Nephron (organoid): ENCODE data around the gene NAPA.

Experiments used
- H3K27ac Mint-ChIP-seq, 3 experiments: 2 replicates each; pipeline ENCODE4 v1.8.0; 2020; ENCODE audit warnings: mixed read lengths in 3 of 3, mild to moderate bottlenecking in 2 of 3, moderate library complexity in 1 of 3
- H3K27me3 Mint-ChIP-seq: 2 replicates; pipeline ENCODE4 v1.8.0; 2021; ENCODE audit warnings: low read depth, mild to moderate bottlenecking, moderate library complexity, mixed read lengths
- H3K36me3 Mint-ChIP-seq: 2 replicates; pipeline ENCODE4 v1.8.0; 2020; ENCODE audit warnings: low read depth, mixed read lengths
- H3K4me1 Mint-ChIP-seq: 2 replicates; pipeline ENCODE4 v1.8.0; 2020; ENCODE audit warnings: mixed read lengths
- H3K4me3 Mint-ChIP-seq, 3 experiments: 2 replicates each; pipeline ENCODE4 v1.8.0; 2020; ENCODE audit warnings: mild to moderate bottlenecking in 3 of 3, mixed read lengths in 3 of 3, moderate library complexity in 2 of 3
- H3K9me3 Mint-ChIP-seq: 2 replicates; pipeline ENCODE4 v1.8.0; 2020; ENCODE audit warnings: mixed read lengths
- TF ChIP-seq, protein P1 (sequence below), 3 experiments: fragments of 200-600 bp; sonication (generic); IDR thresholded peaks; one replicate each; pipeline ENCODE4 v1.5.0; 2021; ENCODE audit warnings: antibody characterized with exemption in 3 of 3; ENCODE audit not compliant: unreplicated experiment in 3 of 3

The NAPA gene

DNA sequence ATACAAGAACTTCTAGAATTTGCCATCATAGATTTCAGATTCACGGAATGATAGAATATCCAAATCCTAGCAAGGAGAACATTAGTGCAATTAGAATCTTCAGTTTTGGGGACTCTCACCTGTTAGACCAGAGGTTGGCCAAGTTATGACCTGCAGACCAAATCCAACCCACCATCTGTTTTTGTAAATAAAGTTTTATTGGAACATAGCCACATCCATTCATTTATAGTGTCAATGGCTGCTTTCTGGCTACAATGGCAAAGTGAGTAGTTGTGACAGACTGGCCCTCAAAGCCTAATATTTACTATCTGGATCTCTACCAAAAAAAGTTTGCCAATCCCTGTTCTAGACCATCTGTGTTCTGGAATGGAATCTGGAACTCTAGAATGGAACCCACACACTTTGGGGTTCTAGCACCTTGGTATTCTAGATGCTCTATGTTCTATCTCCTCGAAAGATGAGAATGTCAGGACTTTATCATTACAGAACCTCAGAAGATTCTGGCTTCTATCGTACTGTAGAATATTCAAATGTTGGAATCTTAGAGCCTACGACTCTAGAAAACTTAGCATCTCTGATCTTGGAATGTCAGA lies 33.3 kb downstream of the NAPA start:
- Mint-ChIP-seq H3K9me3 (no peaks in the 10 kb centered on the region), H3K27me3 (peaks cover 33% of the 10 kb centered on the region), H3K36me3 (no peaks in the 10 kb centered on the region), H3K4me3 (peak overlapping the region in 2 of 3 experiments; percentile 30 to 66), H3K4me1 (peaks cover 22% of the 10 kb centered on the region), H3K27ac (no peak overlapping the region)
- TF ChIP-seq, protein P1, sequence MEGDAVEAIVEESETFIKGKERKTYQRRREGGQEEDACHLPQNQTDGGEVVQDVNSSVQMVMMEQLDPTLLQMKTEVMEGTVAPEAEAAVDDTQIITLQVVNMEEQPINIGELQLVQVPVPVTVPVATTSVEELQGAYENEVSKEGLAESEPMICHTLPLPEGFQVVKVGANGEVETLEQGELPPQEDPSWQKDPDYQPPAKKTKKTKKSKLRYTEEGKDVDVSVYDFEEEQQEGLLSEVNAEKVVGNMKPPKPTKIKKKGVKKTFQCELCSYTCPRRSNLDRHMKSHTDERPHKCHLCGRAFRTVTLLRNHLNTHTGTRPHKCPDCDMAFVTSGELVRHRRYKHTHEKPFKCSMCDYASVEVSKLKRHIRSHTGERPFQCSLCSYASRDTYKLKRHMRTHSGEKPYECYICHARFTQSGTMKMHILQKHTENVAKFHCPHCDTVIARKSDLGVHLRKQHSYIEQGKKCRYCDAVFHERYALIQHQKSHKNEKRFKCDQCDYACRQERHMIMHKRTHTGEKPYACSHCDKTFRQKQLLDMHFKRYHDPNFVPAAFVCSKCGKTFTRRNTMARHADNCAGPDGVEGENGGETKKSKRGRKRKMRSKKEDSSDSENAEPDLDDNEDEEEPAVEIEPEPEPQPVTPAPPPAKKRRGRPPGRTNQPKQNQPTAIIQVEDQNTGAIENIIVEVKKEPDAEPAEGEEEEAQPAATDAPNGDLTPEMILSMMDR (IDR thresholded peaks at IDR 0.05; ENCODE audit: unreplicated experiment in 3 of 3) = no peak

GRCh38 chr19:47480658-47481057 lies 34.2 kb downstream of the NAPA start:
- Mint-ChIP-seq H3K9me3 (no peaks in the 10 kb centered on the region), H3K36me3 (no peaks in the 10 kb centered on the region), H3K4me1 (peaks cover 18% of the 10 kb centered on the region), H3K27me3 (peaks cover 33% of the 10 kb centered on the region), H3K27ac (no peak overlapping the region), H3K4me3 (peak overlapping the region in 2 of 3 experiments; percentile 27 to 40)
- TF ChIP-seq, protein P1 (IDR thresholded peaks at IDR 0.05; ENCODE audit: unreplicated experiment in 3 of 3) = no peak

- Mint-ChIP-seq H3K36me3 (peaks cover 3% of the 10 kb centered on the region), H3K4me1 (peaks cover 11% of the 10 kb centered on the region), H3K27me3 (peaks cover 33% of the 10 kb centered on the region), H3K4me3 (no peak overlapping the region), H3K27ac (no peak overlapping the region), H3K9me3 (no peaks in the 10 kb centered on the region)
- TF ChIP-seq, protein P1 (IDR thresholded peaks at IDR 0.05; ENCODE audit: unreplicated experiment in 3 of 3) = no peak
Observed at GRCh38 chr19:47479701-47480503, 35.0 kb downstream of the NAPA start.

GRCh38 chr19:47476438-47476972 lies 38.4 kb downstream of the NAPA start:
- Mint-ChIP-seq H3K36me3 (peaks cover 3% of the 10 kb centered on the region), H3K27ac (no peak overlapping the region), H3K4me1 (peaks cover 6% of the 10 kb centered on the region), H3K4me3 (no peak overlapping the region), H3K9me3 (no peaks in the 10 kb centered on the region), H3K27me3 (peaks cover 50% of the 10 kb centered on the region)
- TF ChIP-seq, protein P1 (IDR thresholded peaks at IDR 0.05; ENCODE audit: unreplicated experiment in 3 of 3) = no peak

DNA sequence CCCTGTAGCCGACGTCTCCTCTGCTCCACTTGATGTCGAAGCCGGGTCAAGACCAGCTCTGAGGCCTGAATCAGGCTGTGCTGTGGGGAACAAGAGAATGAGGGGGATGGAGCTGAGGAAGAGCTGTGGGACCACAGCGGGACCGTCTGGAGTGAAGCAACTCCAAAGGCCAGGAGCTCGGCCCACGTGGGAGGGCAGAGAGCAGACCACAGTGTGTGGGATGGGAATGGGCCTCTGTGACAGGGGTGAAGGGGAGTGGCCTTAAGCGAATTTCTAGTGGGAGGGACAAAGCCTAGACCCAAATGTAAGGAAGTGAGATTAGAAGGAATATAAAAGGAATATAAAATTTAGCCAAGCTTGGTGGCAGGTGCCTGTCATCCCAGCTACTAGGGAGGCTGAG lies 39.4 kb downstream of the NAPA start:
- TF ChIP-seq, protein P1 (IDR thresholded peaks at IDR 0.05; ENCODE audit: unreplicated experiment in 3 of 3) = no peak
- peaks cover 3% of the 10 kb centered on the region for H3K36me3 Mint-ChIP-seq
- H3K27ac Mint-ChIP-seq = no peak overlapping the region
- no peaks in the 10 kb centered on the region for H3K9me3 Mint-ChIP-seq
- no peak overlapping the region for H3K4me3 Mint-ChIP-seq
- H3K4me1 Mint-ChIP-seq = peaks cover 10% of the 10 kb centered on the region
- H3K27me3 Mint-ChIP-seq = peaks cover 53% of the 10 kb centered on the region
